Mucosa of rectum (tissue), 2 donors: Measurements from ENCODE around the gene CFAP221.

Experiments used
- H3K27ac ChIP-seq, 2 donors: one replicate each; pipeline ENCODE4 v1.7.0; 2013; ENCODE audit warnings: inconsistent platforms in 2 of 2, low read depth in 2 of 2, low read length in 2 of 2
- H3K27me3 ChIP-seq, 2 donors: one replicate each; pipeline ENCODE4 v1.7.0; 2013; ENCODE audit warnings: low read length in 2 of 2; ENCODE audit not compliant: control insufficient read depth in 2 of 2, insufficient read depth in 2 of 2
- H3K36me3 ChIP-seq, 2 donors: one replicate each; pipeline ENCODE4 v1.7.0; 2013; ENCODE audit warnings: low read length in 2 of 2; ENCODE audit not compliant: control insufficient read depth in 2 of 2, insufficient read depth in 2 of 2
- H3K4me1 ChIP-seq, 2 donors: one replicate each; pipeline ENCODE4 v1.7.0; 2013; ENCODE audit warnings: low read length in 2 of 2, mild to moderate bottlenecking in 1 of 2; ENCODE audit not compliant: control insufficient read depth in 2 of 2, insufficient read depth in 2 of 2
- H3K4me3 ChIP-seq, 2 donors: one replicate each; pipeline ENCODE4 v1.7.0; 2013; ENCODE audit warnings: low read length in 2 of 2
- H3K9ac ChIP-seq, 2 donors: one replicate each; pipeline ENCODE4 v1.7.0; 2013; ENCODE audit warnings: low read length in 2 of 2, low read depth in 1 of 2, mild to moderate bottlenecking in 1 of 2
- H3K9me3 ChIP-seq, 2 donors: one replicate each; pipeline ENCODE4 v1.7.0; 2013; ENCODE audit warnings: low read length in 2 of 2; ENCODE audit not compliant: control insufficient read depth in 2 of 2
- donor health status: healthy.
- donor health status: Normal muscosa, but diverticular disease.

CFAP221 gene

GRCh38 chr2:119519057-119519408, 25.2 kb upstream of the CFAP221 start:
- no peaks in the 10 kb centered on the region for H3K9me3 ChIP-seq
- H3K27ac ChIP-seq: no peak overlapping the region
- H3K4me1 ChIP-seq: no peaks in the 10 kb centered on the region
- no peak overlapping the region for H3K4me3 ChIP-seq
- H3K36me3 ChIP-seq: no peaks in the 10 kb centered on the region
- H3K9ac ChIP-seq: no peak overlapping the region
- H3K27me3 ChIP-seq: peaks cover 9 to 11% of the 10 kb centered on the region in 2 donors

GRCh38 chr2:119520696-119521432, 23.4 kb upstream of the CFAP221 start:
- no peaks in the 10 kb centered on the region for H3K36me3 ChIP-seq
- H3K4me3 ChIP-seq: no peak overlapping the region
- peaks cover 18 to 21% of the 10 kb centered on the region in 2 donors for H3K27me3 ChIP-seq
- H3K4me1 ChIP-seq: no peaks in the 10 kb centered on the region
- H3K27ac ChIP-seq: no peak overlapping the region
- H3K9me3 ChIP-seq: no peaks in the 10 kb centered on the region
- H3K9ac ChIP-seq: no peak overlapping the region

GRCh38 chr2:119521433-119522050, 22.7 kb upstream of the CFAP221 start:
- Histone ChIP-seq H3K9me3 (no peaks in the 10 kb centered on the region), H3K27me3 (peaks cover 18 to 23% of the 10 kb centered on the region in 2 donors), H3K36me3 (no peaks in the 10 kb centered on the region), H3K4me1 (no peaks in the 10 kb centered on the region), H3K4me3 (no peak overlapping the region), H3K27ac (no peak overlapping the region), H3K9ac (no peak overlapping the region)

- Histone ChIP-seq H3K9me3 (no peaks in the 10 kb centered on the region), H3K4me1 (no peaks in the 10 kb centered on the region), H3K27ac (no peak overlapping the region), H3K27me3 (peaks cover 18 to 23% of the 10 kb centered on the region in 2 donors), H3K36me3 (no peaks in the 10 kb centered on the region), H3K9ac (no peak overlapping the region), H3K4me3 (no peak overlapping the region)
These were observed 21.6 kb upstream of the CFAP221 start for GRCh38 chr2:119522671-119523070.

GRCh38 chr2:119523383-119523951, 20.8 kb upstream of the CFAP221 start:
- H3K9me3 ChIP-seq: no peaks in the 10 kb centered on the region
- no peaks in the 10 kb centered on the region for H3K4me1 ChIP-seq
- no peaks in the 10 kb centered on the region for H3K36me3 ChIP-seq
- H3K27me3 ChIP-seq: peaks cover 18 to 23% of the 10 kb centered on the region in 2 donors
- H3K4me3 ChIP-seq: peak overlapping the region in 1 of 2 donors; percentile 3
- no peak overlapping the region for H3K9ac ChIP-seq
- H3K27ac ChIP-seq: no peak overlapping the region

DNA sequence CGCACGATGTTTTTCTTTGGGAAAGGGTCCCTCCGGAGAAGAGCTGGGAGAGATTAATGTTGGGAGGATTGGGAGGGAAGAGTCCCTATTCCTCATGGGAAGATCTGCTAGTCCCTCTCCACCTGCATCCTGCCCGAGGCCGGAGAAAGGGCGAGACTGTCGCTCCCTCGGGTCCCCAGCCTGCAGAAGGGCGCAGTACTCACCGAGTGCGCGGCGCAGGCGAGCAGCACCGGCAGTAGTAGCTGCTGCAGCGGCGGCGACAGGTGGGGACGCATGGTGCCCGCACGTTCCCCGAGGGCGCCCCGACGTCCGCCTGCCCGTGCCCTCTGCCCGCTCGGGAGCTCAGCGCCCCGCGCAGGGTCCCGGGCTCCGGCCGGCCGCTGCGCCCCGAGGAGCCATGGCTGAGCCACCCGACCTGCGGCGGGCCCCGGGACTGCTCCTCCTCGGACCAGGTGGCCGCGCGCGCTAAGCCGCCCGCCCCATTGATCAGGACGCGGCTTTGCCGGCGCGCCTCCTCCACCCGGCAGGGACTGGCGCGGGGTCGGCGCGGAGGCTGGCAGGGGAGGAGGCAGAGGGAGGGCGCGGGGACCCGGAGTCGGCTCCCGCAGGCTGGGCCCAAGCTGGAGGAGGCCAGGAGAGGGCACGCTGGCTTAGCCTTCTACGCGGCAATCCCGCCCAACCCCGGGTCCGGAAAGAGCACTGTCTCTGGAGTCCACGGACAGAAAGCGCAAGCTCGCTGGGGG, 20.1 kb upstream of the CFAP221 start, which contains the start of gene SCTR:
Gene SCTR (minus strand): TSS at position 532 of the 743 bp plus-strand sequence. CDS start 257 bp downstream, at position 275.
- H3K9me3 ChIP-seq: no peaks in the 10 kb centered on the region
- no peaks in the 10 kb centered on the region for H3K4me1 ChIP-seq
- peaks cover 18 to 23% of the 10 kb centered on the region in 2 donors for H3K27me3 ChIP-seq
- no peak within 1 kb of the TSS for H3K27ac ChIP-seq
- peak within 1 kb of the TSS in 1 of 2 donors; percentile 3 for H3K4me3 ChIP-seq
- H3K36me3 ChIP-seq: no peaks in the 10 kb centered on the region
- no peak within 1 kb of the TSS for H3K9ac ChIP-seq

DNA sequence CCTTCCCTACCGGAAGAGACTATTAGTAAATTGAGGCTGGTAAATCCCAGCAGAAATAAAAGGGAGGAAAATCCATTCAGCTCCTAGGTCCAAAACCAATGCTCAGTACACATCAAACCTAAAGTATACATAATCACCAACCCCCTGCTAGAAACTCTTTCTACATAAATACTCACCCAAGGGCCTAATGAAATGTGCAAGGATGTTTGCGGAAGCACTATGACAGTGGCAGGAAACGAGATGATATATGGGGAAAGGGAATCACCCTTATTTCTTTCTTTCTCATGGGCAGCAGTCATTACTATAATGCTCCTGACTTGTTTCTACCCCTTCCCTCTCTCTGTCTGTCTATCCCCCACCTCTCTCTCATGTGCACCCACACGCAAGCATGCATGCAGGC, 18.6 kb upstream of the CFAP221 start:
- Histone ChIP-seq H3K9ac (no peak overlapping the region), H3K4me1 (no peaks in the 10 kb centered on the region), H3K9me3 (no peaks in the 10 kb centered on the region), H3K36me3 (no peaks in the 10 kb centered on the region), H3K27ac (no peak overlapping the region), H3K27me3 (peaks cover 18 to 23% of the 10 kb centered on the region in 2 donors), H3K4me3 (no peak overlapping the region)

DNA sequence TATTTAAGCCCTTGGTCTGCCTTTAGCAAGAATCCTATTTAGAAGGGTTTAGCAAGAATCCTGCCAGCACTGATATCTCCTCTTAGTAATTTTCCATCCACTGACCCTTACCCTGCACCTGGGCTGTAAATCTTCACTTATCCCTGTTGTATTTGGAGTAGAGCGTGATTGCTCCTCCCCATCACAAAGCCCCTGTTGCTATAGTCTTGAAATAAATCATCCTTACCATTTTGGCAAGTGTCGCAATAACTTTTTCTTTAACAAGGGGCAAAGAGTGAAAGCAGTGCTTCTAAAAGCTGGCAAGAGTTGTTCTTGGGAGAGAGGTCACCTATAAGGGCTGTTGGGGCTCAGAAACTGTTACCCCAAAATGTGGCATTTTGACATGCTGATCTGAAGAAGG, 16.2 kb upstream of the CFAP221 start:
- Histone ChIP-seq H3K27me3 (peaks cover 14 to 20% of the 10 kb centered on the region in 2 donors), H3K4me3 (no peak overlapping the region), H3K9me3 (peaks cover 0 to under 1% of the 10 kb centered on the region in 2 donors), H3K9ac (no peak overlapping the region), H3K4me1 (no peaks in the 10 kb centered on the region), H3K27ac (no peak overlapping the region), H3K36me3 (no peaks in the 10 kb centered on the region)

GRCh38 chr2:119531292-119531691, 13.0 kb upstream of the CFAP221 start:
- Histone ChIP-seq H3K9me3 (peaks cover 0 to 5% of the 10 kb centered on the region in 2 donors), H3K27me3 (peaks cover 0 to 2% of the 10 kb centered on the region in 2 donors), H3K27ac (no peak overlapping the region), H3K4me3 (no peak overlapping the region), H3K36me3 (no peaks in the 10 kb centered on the region), H3K9ac (no peak overlapping the region), H3K4me1 (no peaks in the 10 kb centered on the region)

- no peak overlapping the region for H3K4me3 ChIP-seq
These were observed 10.7 kb upstream of the CFAP221 start for GRCh38 chr2:119533560-119533959.

More at GRCh38 chr2:119533560-119533959, 10.7 kb upstream of the CFAP221 start:
- H3K36me3 ChIP-seq: no peaks in the 10 kb centered on the region
- no peak overlapping the region for H3K27ac ChIP-seq
- no peaks in the 10 kb centered on the region for H3K27me3 ChIP-seq
- H3K9ac ChIP-seq: no peak overlapping the region
- H3K4me1 ChIP-seq: no peaks in the 10 kb centered on the region
- H3K9me3 ChIP-seq: peaks cover 0 to 5% of the 10 kb centered on the region in 2 donors
